Stimulated activated CD8-positive, alpha-beta memory T cell treated with anti-CD3 and anti-CD28 coated beads, Interleukin-15, amount 100 ng/mL, for 4 hours (primary cell): Measurements from ENCODE around the gene NDUFB5.

Experiments
- DNase-seq, 2 donors: peaks; one replicate each; pipeline ENCODE4 v3.0.0-alpha.2; 2020; ENCODE audit warnings: low read depth in 2 of 2

The NDUFB5 gene

DNA sequence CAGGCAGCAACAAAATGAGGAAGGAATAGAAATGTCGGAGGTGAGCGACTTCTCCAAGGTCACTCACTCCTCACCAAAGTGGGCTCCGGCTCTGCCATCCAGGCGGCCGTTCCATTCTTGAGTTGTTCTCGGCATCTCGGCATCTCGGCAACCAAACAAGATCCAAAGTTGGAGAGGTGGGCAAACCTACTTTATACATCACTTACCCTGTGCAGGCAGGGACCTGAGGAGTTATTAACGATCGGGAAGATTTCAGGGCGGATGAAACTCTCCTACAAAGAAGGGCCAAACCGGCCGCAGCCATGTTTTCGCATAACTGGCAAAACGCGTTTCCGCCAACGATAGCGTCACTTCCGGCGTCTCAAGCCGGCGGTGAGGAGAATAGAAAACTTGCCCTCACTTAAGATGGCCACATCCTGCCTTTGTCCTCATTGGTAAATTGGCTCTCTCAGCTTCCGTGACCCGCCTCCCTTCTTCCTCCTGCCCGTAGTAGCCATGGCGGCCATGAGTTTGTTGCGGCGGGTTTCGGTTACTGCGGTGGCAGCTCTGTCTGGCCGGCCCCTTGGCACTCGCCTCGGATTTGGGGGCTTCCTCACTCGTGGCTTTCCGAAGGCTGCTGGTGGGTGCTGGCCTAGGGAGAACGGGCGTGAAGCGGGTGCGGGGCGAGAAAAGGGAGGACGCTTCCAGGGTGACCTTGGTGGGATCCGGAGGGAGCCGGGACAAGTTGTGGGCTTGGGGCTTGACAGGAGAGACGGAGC is at the start of gene NDUFB5, which contains the start of gene MRPL47:
Gene NDUFB5, plus strand, starts transcription at position 474 of the 758 bp plus-strand sequence. Its CDS starts 22 bp downstream, at position 496.
Gene MRPL47, minus strand, starts transcription at position 318 of the 758 bp plus-strand sequence. Its CDS starts 14 bp downstream, at position 304.
- peak; percentile 83 to 90 for DNase-seq

DNA sequence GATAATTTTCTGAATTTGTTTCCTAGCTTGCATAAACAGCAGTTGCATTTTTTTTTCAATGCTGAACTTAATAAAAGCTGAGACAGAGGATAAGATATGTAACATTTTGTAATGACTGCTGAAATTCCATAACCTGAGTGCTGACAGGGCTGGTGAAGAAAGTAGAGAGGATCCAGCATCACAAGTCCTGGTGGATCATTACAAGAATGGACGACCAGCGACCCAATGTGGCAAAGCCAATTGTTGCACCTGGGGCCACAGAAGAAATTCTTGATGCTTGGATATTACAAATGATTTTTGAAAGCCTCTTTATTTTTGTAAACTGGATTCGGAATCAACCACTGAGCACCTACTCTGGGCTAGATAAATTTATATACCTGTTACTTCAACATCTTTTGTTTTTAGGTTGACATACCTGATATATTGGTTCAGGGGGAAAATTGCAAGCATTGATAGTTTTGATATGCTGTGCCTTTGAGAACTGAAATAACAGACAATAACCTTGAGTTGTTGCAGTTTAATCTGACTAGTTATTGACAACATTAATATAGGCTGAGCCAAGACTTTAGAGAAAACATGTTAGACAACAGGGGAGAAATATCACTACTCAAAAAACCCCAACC is 45.7 kb upstream of the NDUFB5 start:
- DNase-seq = no peak

DNA sequence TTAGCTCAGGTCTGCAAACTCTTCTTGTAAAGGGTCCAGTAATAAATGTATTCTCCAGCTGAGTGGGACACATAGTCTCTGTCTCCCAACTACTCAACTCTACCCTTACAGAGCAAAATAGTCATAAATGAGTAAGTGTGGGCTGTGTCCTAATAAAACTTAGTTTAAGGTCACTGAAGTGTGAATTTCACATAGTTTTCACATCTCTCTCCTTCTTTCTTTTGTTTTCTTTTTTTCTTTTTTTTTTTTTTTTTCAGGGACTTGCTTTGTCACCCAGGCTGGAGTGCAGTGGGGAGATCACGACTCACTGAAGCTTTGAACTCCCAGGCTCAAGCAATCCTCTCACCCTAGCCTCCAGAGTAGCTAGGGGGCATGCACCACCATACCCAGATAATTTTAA is 43.8 kb upstream of the NDUFB5 start:
- DNase-seq = no peak

GRCh38 chr3:179562591-179563270 is 41.9 kb upstream of the NDUFB5 start, which contains the start of gene ACTL6A:
TSS of gene ACTL6A (plus strand) at chr3:179562926. CDS start at chr3:179563093, 167 bp downstream.
- peak; percentile 97 to 99 for DNase-seq

DNA sequence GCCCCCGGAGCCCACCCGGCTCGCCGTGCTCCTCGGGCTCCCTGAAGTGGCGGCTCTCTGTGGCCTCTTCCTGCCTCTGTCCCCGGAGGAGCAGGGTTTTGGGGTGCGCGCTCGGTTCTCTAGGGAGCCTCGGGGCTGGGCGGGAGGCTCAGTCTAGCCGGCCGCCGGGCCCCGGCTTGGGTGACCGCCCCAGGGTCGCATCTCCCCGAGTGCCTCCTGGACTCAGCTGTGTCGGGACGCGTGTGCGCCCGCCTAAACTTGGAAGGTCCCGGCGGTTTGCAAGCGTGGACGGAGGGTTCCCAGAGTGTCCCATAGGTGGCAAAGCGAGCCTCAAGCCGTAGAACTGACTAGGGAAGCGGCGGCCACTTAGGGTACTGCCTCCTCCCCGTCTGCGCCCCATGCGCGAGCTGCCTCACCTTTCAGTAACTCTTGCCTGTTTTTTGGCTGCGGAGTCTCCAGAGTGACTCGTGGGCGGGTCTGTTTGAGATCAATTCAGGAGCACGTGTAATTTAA is 41.3 kb upstream of the NDUFB5 start:
- DNase-seq = peak; percentile 20 to 38

DNA sequence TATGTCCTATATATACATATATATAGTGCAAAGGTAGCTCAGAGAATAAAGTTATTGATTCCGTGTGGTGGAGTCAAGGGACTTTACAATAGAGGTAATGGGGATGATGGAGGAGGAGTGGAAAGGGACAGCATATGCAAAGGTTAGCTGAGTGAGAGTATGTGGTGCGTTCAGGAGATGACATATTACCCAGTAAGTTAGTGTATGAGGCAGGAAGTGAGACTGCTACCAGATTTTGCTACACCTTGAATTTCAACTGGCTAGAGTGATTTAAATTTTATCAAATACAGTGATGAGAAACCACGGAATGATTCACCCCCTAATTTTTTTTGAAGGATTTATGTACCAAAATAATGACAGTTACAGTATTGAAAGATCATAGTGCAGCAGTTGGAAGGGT is 39.1 kb upstream of the NDUFB5 start:
- no peak for DNase-seq

DNA sequence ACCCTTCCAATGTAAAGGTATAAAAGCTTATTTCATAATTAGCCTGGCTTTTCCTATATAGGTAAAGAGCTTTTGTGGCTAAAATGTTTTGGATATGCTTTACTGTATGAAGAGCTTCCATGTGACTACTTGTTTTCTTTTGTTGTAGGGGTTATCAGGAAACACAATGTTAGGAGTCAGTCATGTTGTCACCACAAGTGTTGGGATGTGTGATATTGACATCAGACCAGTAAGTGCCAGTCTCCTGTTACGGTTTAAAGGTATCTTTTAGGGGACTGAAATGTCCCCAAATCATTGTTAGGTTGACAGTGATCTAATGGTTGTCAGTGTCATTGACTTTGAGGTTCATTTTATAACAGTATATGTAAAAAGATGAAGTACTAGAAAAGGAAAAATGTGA is 23.6 kb upstream of the NDUFB5 start:
- DNase-seq = no peak

DNA sequence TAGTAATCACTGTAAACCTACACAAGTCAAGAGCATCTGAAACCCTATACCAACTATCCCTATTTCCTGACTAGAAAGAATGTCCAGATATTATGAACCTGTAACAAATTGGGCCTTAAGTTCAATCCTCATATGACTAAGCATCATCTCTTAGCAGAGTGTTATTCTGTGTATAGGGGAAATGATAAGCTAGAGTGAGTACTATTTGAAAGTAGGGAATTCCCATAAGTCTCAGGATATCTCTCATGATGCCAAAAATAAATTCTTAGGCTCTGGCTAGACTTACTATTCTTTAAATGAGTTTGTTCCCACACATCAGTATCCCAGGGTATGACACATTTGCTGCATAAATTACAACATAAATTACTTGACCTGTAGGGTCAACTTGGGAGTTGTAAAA is 15.5 kb upstream of the NDUFB5 start:
- DNase-seq = no peak

DNA sequence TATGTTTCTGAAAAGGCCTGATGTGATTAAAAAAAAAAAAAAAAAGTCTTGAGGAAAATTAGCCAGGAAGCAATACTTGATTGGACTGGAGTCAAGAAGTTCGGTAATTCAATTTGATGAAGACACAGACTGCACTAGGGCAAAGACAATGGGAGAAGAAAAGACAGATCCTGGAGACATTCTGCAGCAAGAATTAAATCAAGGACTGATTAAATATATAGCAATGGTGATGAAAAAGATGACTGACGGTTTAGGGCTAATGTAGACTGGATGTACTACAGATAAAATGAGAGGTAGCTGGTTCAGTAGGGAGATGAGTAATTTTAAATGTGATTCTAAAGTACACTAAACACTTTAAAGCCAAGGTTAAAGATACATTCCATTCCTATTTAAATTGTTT is 13.9 kb upstream of the NDUFB5 start:
- DNase-seq = no peak

GRCh38 chr3:179591313-179591712 is 13.3 kb upstream of the NDUFB5 start:
- no peak for DNase-seq

DNA sequence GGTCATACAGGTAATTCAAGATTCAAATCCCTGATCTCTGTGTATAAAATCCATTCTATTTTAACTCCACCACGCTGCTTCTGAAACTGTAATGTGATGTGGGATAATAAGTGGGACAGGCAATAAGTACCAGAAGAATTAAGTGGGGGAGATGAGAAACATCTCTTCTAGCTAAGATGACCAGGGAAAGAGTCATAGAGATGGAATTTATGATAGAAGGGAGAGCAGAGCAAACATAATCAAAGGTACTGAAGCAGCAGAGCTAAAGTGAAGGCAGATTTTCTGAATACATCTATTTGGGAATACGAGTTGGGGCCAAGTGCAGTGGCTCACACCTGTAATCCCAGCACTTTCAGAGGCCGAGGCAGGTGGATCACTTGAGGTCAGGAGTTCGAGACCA is 5.1 kb upstream of the NDUFB5 start:
- no peak for DNase-seq

DNA sequence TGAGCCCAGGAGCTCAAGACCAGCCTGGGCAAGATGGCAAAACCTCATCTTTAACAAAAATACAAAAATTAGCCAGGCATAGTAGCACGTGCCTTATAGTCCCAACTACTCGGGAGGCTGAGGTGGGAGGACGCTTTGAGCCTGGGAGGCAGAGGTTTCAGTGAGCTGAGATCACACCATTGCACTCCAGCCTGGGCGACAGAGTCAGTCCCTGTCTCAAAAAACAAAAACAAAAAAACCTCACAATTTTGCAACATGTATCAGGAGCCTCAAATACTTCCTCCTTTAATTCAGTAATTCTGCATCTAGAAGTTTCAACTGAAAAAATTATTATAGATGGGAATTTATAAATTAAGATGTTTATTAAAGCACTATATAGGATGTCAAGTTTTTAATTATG is 1.3 kb upstream of the NDUFB5 start:
- no peak for DNase-seq

DNA sequence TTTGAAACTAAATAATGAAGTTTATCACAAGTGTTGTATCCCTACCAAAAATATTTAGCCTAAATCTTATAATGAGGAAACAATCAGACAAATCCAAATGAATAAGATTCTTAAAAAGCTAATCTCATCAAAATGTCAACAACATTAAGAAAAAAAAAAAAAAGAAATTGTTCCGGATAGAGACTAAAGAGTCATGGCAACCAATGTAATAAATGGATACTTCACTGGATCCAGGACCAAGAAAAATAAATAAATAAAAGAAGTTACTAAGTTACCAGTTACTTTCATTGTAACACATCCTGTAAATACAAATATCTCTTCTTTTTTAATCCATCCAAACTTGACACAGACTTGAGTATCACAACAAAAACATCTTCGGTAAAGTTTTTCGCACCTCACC is 763 bp upstream of the NDUFB5 start:
- DNase-seq = no peak

DNA sequence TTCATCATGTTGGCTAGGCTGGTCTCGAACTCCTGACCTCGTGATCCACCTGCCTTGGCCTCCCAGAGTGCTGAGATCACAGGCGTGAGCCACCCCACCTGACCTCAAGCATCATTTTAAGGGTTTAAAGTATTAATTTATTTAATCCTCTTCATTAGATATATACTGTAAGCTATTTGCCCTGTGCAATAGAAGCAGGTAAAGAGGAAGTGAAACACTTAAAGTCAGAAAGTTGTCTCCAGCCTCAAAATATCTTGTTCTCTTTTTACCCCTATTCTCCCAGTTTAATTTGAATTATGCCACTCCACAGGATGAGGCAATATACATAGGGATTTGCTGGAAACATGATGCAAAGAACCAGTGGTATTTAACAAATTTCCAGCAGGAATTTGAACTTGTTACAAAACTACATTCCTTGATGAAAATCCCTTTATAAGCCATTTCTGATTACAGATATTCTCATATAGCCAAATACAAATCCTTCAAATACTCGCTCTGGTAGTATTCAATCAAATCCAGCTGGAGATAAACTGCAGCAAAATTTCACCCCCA is 2.0 kb downstream of the NDUFB5 start:
- DNase-seq = no peak

GRCh38 chr3:179608931-179609720 is 4.5 kb downstream of the NDUFB5 start:
- no peak for DNase-seq

DNA sequence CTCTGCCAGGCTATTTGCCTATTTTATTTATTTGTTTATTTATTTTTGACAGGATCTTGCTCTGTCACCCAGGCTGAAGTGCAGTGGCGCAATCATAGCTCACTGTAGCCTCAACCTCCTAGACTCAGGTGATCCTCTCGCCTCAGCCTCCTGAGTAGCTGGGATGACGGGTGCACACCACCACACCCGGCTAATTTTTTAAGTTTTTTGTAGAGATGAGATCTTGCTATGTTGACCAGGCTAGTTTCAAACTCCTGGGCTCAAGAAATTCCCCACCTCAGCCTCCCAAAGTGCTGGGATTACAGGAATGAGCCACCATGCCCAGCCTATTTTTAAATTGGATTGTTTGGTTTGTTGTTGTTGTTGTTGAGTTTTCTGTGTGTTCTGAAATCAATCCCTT is 5.5 kb downstream of the NDUFB5 start:
- DNase-seq = no peak

DNA sequence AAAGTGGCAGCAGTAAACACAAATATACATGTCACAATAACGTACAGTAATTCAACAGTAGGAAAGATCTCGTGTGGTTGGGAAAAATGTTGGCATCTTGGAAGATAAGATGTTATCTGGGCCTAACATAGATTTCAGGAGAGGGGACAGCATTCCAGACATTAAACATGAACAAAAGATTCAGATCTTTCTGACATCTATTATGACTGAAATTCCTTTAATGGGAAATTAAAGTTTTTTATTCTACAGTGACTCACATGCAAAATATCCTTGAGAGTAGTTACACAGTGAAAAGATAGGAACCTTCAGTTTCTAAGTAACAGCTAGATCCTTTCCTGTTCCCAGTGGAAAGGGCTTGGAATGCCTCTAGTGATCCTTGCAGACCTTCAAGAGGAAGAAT is 9.2 kb downstream of the NDUFB5 start:
- DNase-seq = no peak

DNA sequence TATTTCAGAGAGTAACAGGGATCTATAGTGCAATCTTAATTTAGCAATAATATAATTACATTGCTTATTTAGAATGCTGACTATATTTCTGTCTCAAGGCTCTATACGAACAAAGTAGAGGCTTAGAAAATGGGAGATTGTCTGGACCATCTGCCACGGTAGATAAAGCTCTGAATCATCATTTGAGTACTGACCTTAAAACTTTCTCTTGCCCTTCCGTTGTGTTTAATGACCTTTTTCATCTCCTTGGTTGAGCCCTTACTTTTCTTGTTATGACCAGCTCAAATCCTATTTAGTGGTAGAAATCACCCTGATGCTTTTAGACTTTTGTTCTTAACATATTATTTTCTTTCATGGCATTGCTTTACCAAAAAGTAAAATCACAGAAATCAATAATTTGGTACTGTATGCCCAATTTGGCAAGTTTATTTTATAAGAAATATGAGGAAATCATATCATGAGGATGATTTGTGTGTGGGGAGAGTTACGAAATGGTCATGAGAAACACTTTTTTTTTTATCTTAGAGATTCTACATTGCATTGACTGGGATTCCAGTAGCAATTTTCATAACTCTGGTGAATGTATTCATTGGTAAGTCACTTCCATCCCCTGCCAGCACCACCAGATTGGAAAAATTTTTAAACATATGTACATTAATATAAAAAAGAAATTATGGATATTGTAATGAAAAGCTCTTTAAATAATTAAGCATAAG is 11.0 kb downstream of the NDUFB5 start:
- DNase-seq = no peak

GRCh38 chr3:179622023-179622422 is 17.4 kb downstream of the NDUFB5 start:
- DNase-seq = no peak

- DNase-seq = no peak
Observed at GRCh38 chr3:179624451-179624850, 19.9 kb downstream of the NDUFB5 start.
